ENCODE measurements around the gene PLPPR2.
"Not testable (repeated sequence)": the region's sequence is repeated elsewhere in the genome, so short reads cannot be mapped to it uniquely, and the experiment has no call there.

PLPPR2 gene

GRCh38 chr19:11355160-11356073, at the start of gene PLPPR2:
PLPPR2 (plus strand) TSS chr19:11355432; CDS start chr19:11357674, 2,242 bp downstream.
- H3K27me3 ChIP-seq (ENCODE audit: insufficient read depth, low read length): peaks cover 39% of the 10 kb centered on the region
- no peaks in the 10 kb centered on the region for H3K36me3 ChIP-seq (ENCODE audit: insufficient read depth, low read depth, low read length)
- H3K4me3 ChIP-seq (ENCODE audit: low read length): peak within 1 kb of the TSS; percentile 58
- H3K4me1 ChIP-seq (ENCODE audit: insufficient read depth, low read length): peaks cover 3% of the 10 kb centered on the region; the same call in 1 of the 2 replicates
- H3K9me3 ChIP-seq (ENCODE audit: insufficient read depth, low read depth, low read length): no peaks in the 10 kb centered on the region
- H3K9ac ChIP-seq (ENCODE audit: low read depth, low read length): no peak within 1 kb of the TSS
- no peak within 1 kb of the TSS for H3K27ac ChIP-seq (ENCODE audit: low read length)

GRCh38 chr19:11306337-11306736, 48.9 kb upstream of the PLPPR2 start:
- H3K27me3 ChIP-seq (ENCODE audit: insufficient read depth, low read length): no peaks in the 10 kb centered on the region
- no peaks in the 10 kb centered on the region for H3K9me3 ChIP-seq (ENCODE audit: insufficient read depth, low read depth, low read length)
- H3K4me3 ChIP-seq (ENCODE audit: low read length): no peak overlapping the region
- no peaks in the 10 kb centered on the region for H3K4me1 ChIP-seq (ENCODE audit: insufficient read depth, low read length)
- H3K27ac ChIP-seq (ENCODE audit: low read length): no peak overlapping the region
- H3K9ac ChIP-seq (ENCODE audit: low read depth, low read length): no peak overlapping the region
- H3K36me3 ChIP-seq (ENCODE audit: insufficient read depth, low read depth, low read length): no peaks in the 10 kb centered on the region

- H3K9me3 ChIP-seq (ENCODE audit: insufficient read depth, low read depth, low read length); H3K4me1 ChIP-seq (ENCODE audit: insufficient read depth, low read length); H3K36me3 ChIP-seq (ENCODE audit: insufficient read depth, low read depth, low read length); H3K27ac ChIP-seq (ENCODE audit: low read length); H3K27me3 ChIP-seq (ENCODE audit: insufficient read depth, low read length); H3K4me3 ChIP-seq (ENCODE audit: low read length); H3K9ac ChIP-seq (ENCODE audit: low read depth, low read length): not testable (repeated sequence)
Observed at GRCh38 chr19:11320278-11320995, 34.8 kb upstream of the PLPPR2 start.

GRCh38 chr19:11321191-11322126, 33.8 kb upstream of the PLPPR2 start:
- Histone ChIP-seq H3K36me3 (ENCODE audit: insufficient read depth, low read depth, low read length) (no peaks in the 10 kb centered on the region), H3K4me1 (ENCODE audit: insufficient read depth, low read length) (no peaks in the 10 kb centered on the region), H3K27me3 (ENCODE audit: insufficient read depth, low read length) (no peaks in the 10 kb centered on the region), H3K4me3 (ENCODE audit: low read length) (no peak overlapping the region), H3K9me3 (ENCODE audit: insufficient read depth, low read depth, low read length) (no peaks in the 10 kb centered on the region), H3K9ac (ENCODE audit: low read depth, low read length) (no peak overlapping the region), H3K27ac (ENCODE audit: low read length) (no peak overlapping the region)

- Histone ChIP-seq H3K4me1 (ENCODE audit: insufficient read depth, low read length) (no peaks in the 10 kb centered on the region), H3K36me3 (ENCODE audit: insufficient read depth, low read depth, low read length) (no peaks in the 10 kb centered on the region), H3K9ac (ENCODE audit: low read depth, low read length) (no peak overlapping the region), H3K4me3 (ENCODE audit: low read length) (no peak overlapping the region), H3K9me3 (ENCODE audit: insufficient read depth, low read depth, low read length) (no peaks in the 10 kb centered on the region), H3K27ac (ENCODE audit: low read length) (no peak overlapping the region), H3K27me3 (ENCODE audit: insufficient read depth, low read length) (no peaks in the 10 kb centered on the region)
Observed at GRCh38 chr19:11322269-11323024, 32.8 kb upstream of the PLPPR2 start.

- no peaks in the 10 kb centered on the region for H3K27me3 ChIP-seq (ENCODE audit: insufficient read depth, low read length)
- H3K9ac ChIP-seq (ENCODE audit: low read depth, low read length): no peak overlapping the region
- no peaks in the 10 kb centered on the region for H3K36me3 ChIP-seq (ENCODE audit: insufficient read depth, low read depth, low read length)
- H3K9me3 ChIP-seq (ENCODE audit: insufficient read depth, low read depth, low read length): no peaks in the 10 kb centered on the region
- H3K4me3 ChIP-seq (ENCODE audit: low read length): no peak overlapping the region
- no peaks in the 10 kb centered on the region for H3K4me1 ChIP-seq (ENCODE audit: insufficient read depth, low read length)
- H3K27ac ChIP-seq (ENCODE audit: low read length): no peak overlapping the region
Observed at GRCh38 chr19:11323601-11324078, 31.6 kb upstream of the PLPPR2 start.

GRCh38 chr19:11324079-11324661, 31.1 kb upstream of the PLPPR2 start:
- Histone ChIP-seq H3K9me3 (ENCODE audit: insufficient read depth, low read depth, low read length) (no peaks in the 10 kb centered on the region), H3K27ac (ENCODE audit: low read length) (no peak overlapping the region), H3K36me3 (ENCODE audit: insufficient read depth, low read depth, low read length) (no peaks in the 10 kb centered on the region), H3K27me3 (ENCODE audit: insufficient read depth, low read length) (no peaks in the 10 kb centered on the region), H3K9ac (ENCODE audit: low read depth, low read length) (no peak overlapping the region), H3K4me1 (ENCODE audit: insufficient read depth, low read length) (no peaks in the 10 kb centered on the region), H3K4me3 (ENCODE audit: low read length) (no peak overlapping the region)

GRCh38 chr19:11324748-11325389, 30.4 kb upstream of the PLPPR2 start:
- Histone ChIP-seq H3K9ac (ENCODE audit: low read depth, low read length) (no peak overlapping the region), H3K36me3 (ENCODE audit: insufficient read depth, low read depth, low read length) (no peaks in the 10 kb centered on the region), H3K4me3 (ENCODE audit: low read length) (no peak overlapping the region), H3K9me3 (ENCODE audit: insufficient read depth, low read depth, low read length) (no peaks in the 10 kb centered on the region), H3K27ac (ENCODE audit: low read length) (no peak overlapping the region), H3K27me3 (ENCODE audit: insufficient read depth, low read length) (no peaks in the 10 kb centered on the region), H3K4me1 (ENCODE audit: insufficient read depth, low read length) (no peaks in the 10 kb centered on the region)

- no peaks in the 10 kb centered on the region for H3K9me3 ChIP-seq (ENCODE audit: insufficient read depth, low read depth, low read length)
- H3K36me3 ChIP-seq (ENCODE audit: insufficient read depth, low read depth, low read length): no peaks in the 10 kb centered on the region
- no peaks in the 10 kb centered on the region for H3K4me1 ChIP-seq (ENCODE audit: insufficient read depth, low read length)
- H3K4me3 ChIP-seq (ENCODE audit: low read length): no peak overlapping the region
- H3K27me3 ChIP-seq (ENCODE audit: insufficient read depth, low read length): no peaks in the 10 kb centered on the region
- no peak overlapping the region for H3K9ac ChIP-seq (ENCODE audit: low read depth, low read length)
- H3K27ac ChIP-seq (ENCODE audit: low read length): no peak overlapping the region
Observed at GRCh38 chr19:11325544-11325943, 29.7 kb upstream of the PLPPR2 start.

GRCh38 chr19:11330127-11330526, 25.1 kb upstream of the PLPPR2 start:
- Histone ChIP-seq H3K4me1 (ENCODE audit: insufficient read depth, low read length) (no peaks in the 10 kb centered on the region), H3K9me3 (ENCODE audit: insufficient read depth, low read depth, low read length) (no peaks in the 10 kb centered on the region), H3K27me3 (ENCODE audit: insufficient read depth, low read length) (no peaks in the 10 kb centered on the region), H3K36me3 (ENCODE audit: insufficient read depth, low read depth, low read length) (peaks cover 7% of the 10 kb centered on the region), H3K4me3 (ENCODE audit: low read length) (no peak overlapping the region), H3K27ac (ENCODE audit: low read length) (no peak overlapping the region), H3K9ac (ENCODE audit: low read depth, low read length) (no peak overlapping the region)

All from iPS-20b (cell line).